ENCODE measurements around the gene P2RX3. TPM values are rescaled to one million over a fixed set of nuclear protein-coding genes. Genes with fewer than 3 reads are reported as not detected.

P2RX3 gene
- total RNA-seq, 4 donors from 2014 or later = not detected

DNA sequence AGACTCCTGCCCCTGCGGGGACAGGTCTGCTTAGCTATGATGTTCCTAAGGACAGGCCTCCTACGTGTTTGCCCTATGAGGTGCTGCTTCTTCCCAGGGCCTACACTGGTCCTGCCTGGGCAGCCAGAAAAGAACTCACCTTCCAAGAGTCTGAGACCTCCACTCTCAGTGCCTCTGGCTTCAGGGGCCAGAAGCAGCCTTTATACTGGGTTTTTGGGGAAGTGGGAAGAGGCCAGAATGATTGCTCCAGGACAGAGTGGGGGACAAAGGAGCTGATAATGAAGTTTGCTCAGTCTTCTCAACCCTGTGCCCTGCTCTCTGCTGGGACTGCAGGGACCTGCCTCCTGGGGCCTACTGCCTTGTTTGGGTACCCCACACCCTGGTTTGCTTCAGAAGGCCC, 42.8 kb downstream of the P2RX3 start, which contains the start of gene PRG3:
Gene PRG3, minus strand, starts transcription at position 176 of the 400 bp plus-strand sequence. CDS start 442 bp downstream, outside the sequence.
- WGBS, 2 donors = 92 to 100% methylated on average over 1 to 2 of the region's 2 CpGs
- Histone ChIP-seq H3K27ac (no peak within 1 kb of the TSS), H3K36me3 (no peaks in the 10 kb centered on the region), H3K4me1 (no peaks in the 10 kb centered on the region), H3K4me3 (no peak within 1 kb of the TSS), H3K27me3 (peaks cover 0 to 26% (median 0%) of the 10 kb centered on the region in 4 donors), H3K9me3 (no peaks in the 10 kb centered on the region)
- intact Hi-C loops (cut with DNase I) = no loop called here
- TF ChIP-seq, protein P1, sequence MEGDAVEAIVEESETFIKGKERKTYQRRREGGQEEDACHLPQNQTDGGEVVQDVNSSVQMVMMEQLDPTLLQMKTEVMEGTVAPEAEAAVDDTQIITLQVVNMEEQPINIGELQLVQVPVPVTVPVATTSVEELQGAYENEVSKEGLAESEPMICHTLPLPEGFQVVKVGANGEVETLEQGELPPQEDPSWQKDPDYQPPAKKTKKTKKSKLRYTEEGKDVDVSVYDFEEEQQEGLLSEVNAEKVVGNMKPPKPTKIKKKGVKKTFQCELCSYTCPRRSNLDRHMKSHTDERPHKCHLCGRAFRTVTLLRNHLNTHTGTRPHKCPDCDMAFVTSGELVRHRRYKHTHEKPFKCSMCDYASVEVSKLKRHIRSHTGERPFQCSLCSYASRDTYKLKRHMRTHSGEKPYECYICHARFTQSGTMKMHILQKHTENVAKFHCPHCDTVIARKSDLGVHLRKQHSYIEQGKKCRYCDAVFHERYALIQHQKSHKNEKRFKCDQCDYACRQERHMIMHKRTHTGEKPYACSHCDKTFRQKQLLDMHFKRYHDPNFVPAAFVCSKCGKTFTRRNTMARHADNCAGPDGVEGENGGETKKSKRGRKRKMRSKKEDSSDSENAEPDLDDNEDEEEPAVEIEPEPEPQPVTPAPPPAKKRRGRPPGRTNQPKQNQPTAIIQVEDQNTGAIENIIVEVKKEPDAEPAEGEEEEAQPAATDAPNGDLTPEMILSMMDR (IDR thresholded peaks at IDR 0.05) = no peak
- no peak for DNase-seq

DNA sequence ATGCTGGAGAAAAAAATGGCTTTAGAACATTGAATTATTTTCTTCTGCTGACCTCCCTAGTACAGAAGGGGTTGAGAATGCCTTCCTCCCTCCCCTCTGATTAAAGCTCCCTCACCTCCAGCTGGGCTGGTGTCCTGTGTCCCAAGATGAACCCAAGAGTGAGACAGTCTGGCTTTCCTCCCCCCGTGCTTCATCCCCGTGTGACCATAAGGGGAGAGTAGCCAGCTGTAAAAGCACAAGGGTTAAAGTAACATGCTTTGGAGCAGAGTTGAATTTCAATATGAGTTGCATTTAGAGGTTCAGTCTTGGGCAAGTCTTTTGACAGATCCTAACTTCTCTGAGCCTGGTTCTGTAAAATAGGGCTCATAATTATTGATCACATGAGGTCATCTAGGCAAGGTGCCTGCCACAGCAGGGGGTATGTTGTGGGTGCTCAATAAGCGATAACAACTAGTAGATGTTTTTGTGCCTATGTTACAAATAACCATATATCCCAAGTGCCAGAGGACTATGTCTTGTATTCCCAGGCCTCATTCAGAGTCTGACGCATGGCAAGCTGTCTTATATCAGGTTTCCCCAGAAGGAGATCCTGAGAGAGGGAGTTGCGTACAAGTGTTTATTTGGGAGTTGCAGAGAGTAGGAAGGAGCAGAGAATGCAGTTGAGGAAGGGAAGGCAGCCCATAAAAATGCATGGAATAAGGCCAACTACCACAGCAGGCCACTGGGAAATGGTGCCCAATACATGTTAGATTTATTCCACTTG, 48.2 kb downstream of the P2RX3 start:
- Histone ChIP-seq H3K27me3 (no peaks in the 10 kb centered on the region), H3K27ac (no peak overlapping the region), H3K9me3 (no peaks in the 10 kb centered on the region), H3K4me1 (no peaks in the 10 kb centered on the region), H3K4me3 (no peak overlapping the region), H3K36me3 (no peaks in the 10 kb centered on the region)
- WGBS, 2 donors = 79 to 93% methylated on average over 4 to 5 of the region's 5 CpGs
- TF ChIP-seq POLR2A (IDR thresholded peaks at IDR 0.05) = no peak
- TF ChIP-seq, protein P1 (IDR thresholded peaks at IDR 0.05) = no peak
- no peak for DNase-seq
- intact Hi-C loops (cut with DNase I) = no loop called here

DNA sequence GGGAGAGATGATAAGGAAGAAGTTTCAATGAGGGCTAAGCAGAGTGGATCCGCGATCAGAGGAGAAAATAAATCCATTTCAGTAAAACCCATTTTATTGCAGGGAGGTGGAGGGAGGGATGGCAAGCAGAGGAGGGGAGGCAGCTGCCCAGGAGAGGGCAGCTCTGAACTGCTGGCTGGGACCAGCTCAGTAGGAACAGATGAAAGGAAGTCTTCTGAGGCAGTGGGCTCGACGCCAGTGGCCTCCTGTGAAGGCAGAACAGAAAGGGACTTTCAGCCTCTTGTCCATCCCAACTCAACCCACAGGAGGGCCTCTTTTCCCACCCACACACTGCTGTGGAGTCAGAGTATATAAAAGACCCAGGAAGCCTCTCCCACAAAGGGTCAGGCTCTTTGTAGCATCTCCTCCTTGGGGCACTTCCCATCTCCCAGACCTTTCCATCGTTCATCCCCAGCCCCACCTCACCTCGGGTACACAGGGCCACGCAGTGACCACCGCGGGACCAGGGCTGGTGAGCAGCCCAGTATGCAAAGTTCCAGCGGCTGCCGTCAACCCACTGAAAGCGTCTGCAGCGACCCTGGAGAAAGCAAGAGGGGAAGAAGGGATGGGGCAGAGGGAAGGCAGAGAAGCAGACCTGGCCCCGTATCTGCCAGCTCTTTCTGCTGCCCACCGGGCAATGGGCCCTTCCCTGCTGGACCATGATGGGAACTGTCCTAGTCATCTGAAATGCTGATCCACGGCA, 49.3 kb downstream of the P2RX3 start:
- intact Hi-C loops (cut with DNase I) = no loop called here
- Histone ChIP-seq H3K4me1 (no peaks in the 10 kb centered on the region), H3K27me3 (no peaks in the 10 kb centered on the region), H3K36me3 (no peaks in the 10 kb centered on the region), H3K9me3 (no peaks in the 10 kb centered on the region), H3K4me3 (no peak overlapping the region), H3K27ac (no peak overlapping the region)
- TF ChIP-seq, protein P1 (IDR thresholded peaks at IDR 0.05) = no peak
- no peak for TF ChIP-seq POLR2A (IDR thresholded peaks at IDR 0.05)
- WGBS, 2 donors = 75 to 76% methylated on average over 6 to 7 of the region's 16 CpGs
- DNase-seq = no peak

DNA sequence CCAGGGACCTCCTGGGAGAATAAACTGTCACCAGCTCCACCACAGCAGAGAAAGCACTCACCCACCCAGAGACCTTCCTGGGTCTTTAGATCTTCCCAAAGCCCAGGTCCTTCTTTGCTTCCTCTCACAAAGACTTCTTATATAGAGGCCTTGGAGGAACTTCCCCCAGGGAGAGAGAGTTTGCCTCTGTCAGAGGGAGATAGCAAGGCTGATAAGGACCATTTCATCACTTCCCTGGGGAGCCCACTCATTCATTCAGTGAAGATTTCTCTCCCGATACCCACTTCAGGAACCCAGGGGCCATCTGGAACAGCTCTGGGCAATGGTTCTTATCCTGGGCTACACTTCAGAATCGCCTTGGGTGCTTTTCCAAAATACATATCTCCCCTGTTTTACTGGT, 52.4 kb downstream of the P2RX3 start, which contains the start of gene PRG2:
Gene PRG2, minus strand, starts transcription at position 116 of the 400 bp plus-strand sequence. CDS start 706 bp downstream, outside the sequence.
- H3K9me3 ChIP-seq = no peaks in the 10 kb centered on the region
- no peaks in the 10 kb centered on the region for H3K4me1 ChIP-seq
- TF ChIP-seq, protein P1 (IDR thresholded peaks at IDR 0.05) = no peak
- no peak for TF ChIP-seq POLR2A (IDR thresholded peaks at IDR 0.05)
- intact Hi-C loops (cut with DNase I) = no loop called here
- WGBS, 2 donors = 65 to 77% methylated on average over 2 of the region's 2 CpGs
- no peaks in the 10 kb centered on the region for H3K36me3 ChIP-seq
- no peak within 1 kb of the TSS for H3K27ac ChIP-seq
- DNase-seq = no peak
- no peak within 1 kb of the TSS for H3K4me3 ChIP-seq
- H3K27me3 ChIP-seq = no peaks in the 10 kb centered on the region

DNA sequence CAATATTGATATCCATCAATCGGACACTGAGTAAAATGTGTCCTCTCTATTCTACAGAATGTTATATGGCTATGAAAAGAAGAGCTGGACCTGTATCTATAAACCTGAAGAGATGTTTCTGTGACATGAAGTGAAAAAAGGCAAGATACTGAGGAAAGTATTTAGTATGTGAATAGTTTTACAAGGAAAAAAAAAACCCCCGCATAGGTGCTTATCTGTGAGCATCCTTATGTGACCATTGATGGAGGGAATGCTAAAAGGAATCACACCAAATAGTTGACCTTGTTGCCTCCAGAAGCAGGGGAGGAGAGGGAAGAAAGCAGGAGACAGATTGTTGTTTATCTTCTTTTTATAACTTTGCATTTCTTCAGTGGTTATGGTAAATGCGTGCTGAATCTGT, 53.0 kb downstream of the P2RX3 start:
- H3K36me3 ChIP-seq = no peaks in the 10 kb centered on the region
- no peaks in the 10 kb centered on the region for H3K27me3 ChIP-seq
- H3K4me1 ChIP-seq = no peaks in the 10 kb centered on the region
- intact Hi-C loops (cut with DNase I) = no loop called here
- DNase-seq = no peak
- no peaks in the 10 kb centered on the region for H3K9me3 ChIP-seq
- WGBS, 2 donors = 84 to 92% methylated on average over 3 of the region's 3 CpGs
- no peak overlapping the region for H3K27ac ChIP-seq
- no peak overlapping the region for H3K4me3 ChIP-seq
- TF ChIP-seq POLR2A (IDR thresholded peaks at IDR 0.05) = no peak
- TF ChIP-seq, protein P1 (IDR thresholded peaks at IDR 0.05) = no peak
